Measurements from ENCODE around the gene SRSF8. TPM values are rescaled to one million over a fixed set of nuclear protein-coding genes. Genes with fewer than 3 reads are reported as not detected.

Gene SRSF8
- total RNA-seq, 2 donors from 2014 or later = 40.4 to 46.1 TPM

DNA sequence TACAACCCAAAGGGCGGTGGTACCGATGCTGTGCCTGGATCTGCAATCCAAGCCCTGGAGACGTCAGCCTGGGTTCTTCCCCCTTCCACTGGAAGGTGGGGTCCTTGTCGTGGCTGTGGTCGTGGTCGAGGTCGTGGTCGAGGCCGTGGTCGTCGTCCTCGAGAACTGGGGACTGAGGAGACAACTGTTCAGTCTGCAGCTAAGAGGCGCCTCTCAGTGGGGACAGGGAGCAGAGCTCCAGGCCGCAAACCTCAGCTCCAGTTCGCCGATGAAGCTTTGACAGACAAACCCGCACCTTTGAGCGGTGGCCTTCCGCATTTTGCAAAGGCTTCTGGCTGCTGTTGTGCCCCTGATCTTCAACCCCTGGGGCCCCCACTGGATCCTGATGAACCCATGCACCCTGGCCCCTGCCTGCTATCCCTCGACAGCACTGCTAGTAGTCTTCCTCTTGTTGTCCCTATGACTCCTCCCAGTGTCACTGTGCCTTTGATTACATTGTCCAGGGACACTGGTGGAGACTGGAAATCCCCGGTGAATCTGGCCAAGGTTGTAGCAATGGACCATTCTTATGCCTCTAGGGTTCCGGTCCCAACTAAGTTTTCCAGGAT lies 16.0 kb upstream of the SRSF8 start:
- 97% methylated on average over 22 of the region's 22 CpGs for WGBS
- no peaks in the 10 kb centered on the region for H3K36me3 ChIP-seq
- H3K4me1 ChIP-seq (replicated peaks) = no peaks in the 10 kb centered on the region
- H3K9me3 ChIP-seq = no peaks in the 10 kb centered on the region
- no peaks in the 10 kb centered on the region for H3K27me3 ChIP-seq (replicated peaks; ENCODE audit: insufficient read depth)
- no peak overlapping the region for H3K4me3 ChIP-seq
- intact Hi-C loops (cut with DNase I) = no loop called here
- no peak for DNase-seq (ENCODE audit: low spot score)
- TF ChIP-seq POLR2A (IDR thresholded peaks at IDR 0.05) = no peak
- no peak for TF ChIP-seq POLR2AphosphoS5 (IDR thresholded peaks at IDR 0.05)
- no peak overlapping the region for H3K27ac ChIP-seq

DNA sequence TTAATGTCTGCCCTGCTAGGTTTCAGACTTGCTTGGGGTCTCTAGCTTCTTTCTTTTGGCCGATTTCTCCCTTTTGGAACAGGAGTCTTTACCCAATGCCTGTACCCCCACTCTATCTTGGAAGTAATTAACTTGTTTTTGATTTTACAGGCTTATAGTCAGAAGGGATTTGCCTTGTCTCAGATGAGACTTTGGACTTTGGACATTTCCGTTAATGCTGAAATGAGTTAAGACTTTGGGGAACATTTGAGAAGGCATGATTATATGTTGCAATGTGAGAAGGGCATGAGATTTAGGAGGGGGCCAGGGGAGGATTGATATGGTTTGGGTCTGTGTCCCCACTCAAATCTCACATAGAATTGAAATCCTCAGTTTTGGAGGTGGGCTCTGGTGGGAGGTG lies 12.4 kb upstream of the SRSF8 start:
- H3K4me3 ChIP-seq = no peak overlapping the region

DNA sequence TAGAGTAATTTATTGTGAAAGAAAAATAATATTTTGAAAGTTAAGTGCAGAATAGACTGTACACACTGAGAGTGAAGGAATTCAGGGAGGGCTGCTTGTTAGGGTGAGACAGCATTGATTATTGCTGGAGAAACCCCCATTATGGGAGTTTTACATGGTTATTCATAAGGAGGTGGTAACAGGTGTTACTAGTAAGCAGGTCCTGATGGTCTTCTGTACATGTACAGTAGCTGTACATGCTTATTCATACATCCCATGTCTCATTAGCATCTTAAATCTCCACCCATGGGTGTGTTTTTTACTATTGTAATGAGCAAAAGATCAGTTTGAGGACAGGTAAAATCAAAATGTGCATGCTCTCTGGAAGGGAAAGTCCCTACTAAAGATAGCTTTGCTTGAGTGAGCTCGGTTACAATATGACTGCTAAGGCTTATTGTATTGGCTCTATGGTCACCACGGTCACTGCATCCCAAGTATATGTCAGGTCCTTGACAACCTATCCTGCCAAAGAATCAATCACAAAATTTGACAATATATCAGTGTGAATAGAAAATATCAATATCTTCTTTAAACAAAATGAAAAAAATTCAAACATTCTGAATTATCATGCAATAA lies 11.3 kb upstream of the SRSF8 start:
- WGBS = 43% methylated on average over 2 of the region's 2 CpGs

More for the DNA sequence above, 12.4 kb upstream of the SRSF8 start:
- TF ChIP-seq, protein P1, sequence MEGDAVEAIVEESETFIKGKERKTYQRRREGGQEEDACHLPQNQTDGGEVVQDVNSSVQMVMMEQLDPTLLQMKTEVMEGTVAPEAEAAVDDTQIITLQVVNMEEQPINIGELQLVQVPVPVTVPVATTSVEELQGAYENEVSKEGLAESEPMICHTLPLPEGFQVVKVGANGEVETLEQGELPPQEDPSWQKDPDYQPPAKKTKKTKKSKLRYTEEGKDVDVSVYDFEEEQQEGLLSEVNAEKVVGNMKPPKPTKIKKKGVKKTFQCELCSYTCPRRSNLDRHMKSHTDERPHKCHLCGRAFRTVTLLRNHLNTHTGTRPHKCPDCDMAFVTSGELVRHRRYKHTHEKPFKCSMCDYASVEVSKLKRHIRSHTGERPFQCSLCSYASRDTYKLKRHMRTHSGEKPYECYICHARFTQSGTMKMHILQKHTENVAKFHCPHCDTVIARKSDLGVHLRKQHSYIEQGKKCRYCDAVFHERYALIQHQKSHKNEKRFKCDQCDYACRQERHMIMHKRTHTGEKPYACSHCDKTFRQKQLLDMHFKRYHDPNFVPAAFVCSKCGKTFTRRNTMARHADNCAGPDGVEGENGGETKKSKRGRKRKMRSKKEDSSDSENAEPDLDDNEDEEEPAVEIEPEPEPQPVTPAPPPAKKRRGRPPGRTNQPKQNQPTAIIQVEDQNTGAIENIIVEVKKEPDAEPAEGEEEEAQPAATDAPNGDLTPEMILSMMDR (IDR thresholded peaks at IDR 0.05) = no peak
- TF ChIP-seq POLR2A (IDR thresholded peaks at IDR 0.05) (no peak), POLR2AphosphoS5 (IDR thresholded peaks at IDR 0.05) (no peak)
- 91% methylated on average over 2 of the region's 2 CpGs for WGBS
- intact Hi-C loops (cut with DNase I) = no loop called here
- Histone ChIP-seq H3K36me3 (no peaks in the 10 kb centered on the region), H3K27me3 (replicated peaks; ENCODE audit: insufficient read depth) (no peaks in the 10 kb centered on the region), H3K4me1 (replicated peaks) (no peaks in the 10 kb centered on the region), H3K27ac (no peak overlapping the region), H3K9me3 (no peaks in the 10 kb centered on the region)
- no peak for DNase-seq (ENCODE audit: low spot score)

DNA sequence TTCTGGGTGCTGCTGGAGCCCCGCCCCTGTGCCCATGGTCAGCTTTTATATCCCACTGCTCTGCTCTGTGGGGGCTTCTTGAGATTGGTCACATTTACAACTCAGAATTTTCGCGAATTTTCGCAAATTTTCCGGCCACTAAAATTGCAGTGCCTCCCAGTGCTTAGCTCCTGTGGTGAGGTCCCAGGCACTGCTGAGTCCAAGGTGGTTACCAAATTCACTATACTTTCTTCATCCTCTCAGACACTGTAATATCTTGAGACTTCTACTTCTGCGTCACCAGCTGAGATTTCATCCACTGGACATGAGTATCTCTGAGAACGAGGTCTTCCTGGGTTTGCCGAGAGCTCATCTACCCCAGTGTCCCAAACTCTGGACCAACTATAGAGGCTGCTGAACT lies 8.8 kb upstream of the SRSF8 start:
- Histone ChIP-seq H3K4me1 (replicated peaks) (no peaks in the 10 kb centered on the region), H3K27ac (no peak overlapping the region), H3K9me3 (no peaks in the 10 kb centered on the region), H3K4me3 (no peak overlapping the region), H3K27me3 (replicated peaks; ENCODE audit: insufficient read depth) (no peaks in the 10 kb centered on the region), H3K36me3 (no peaks in the 10 kb centered on the region)
- intact Hi-C loops (cut with DNase I) = no loop called here
- WGBS = 96% methylated on average over 8 of the region's 8 CpGs
- no peak for DNase-seq (ENCODE audit: low spot score)
- no peak for TF ChIP-seq POLR2AphosphoS5 (IDR thresholded peaks at IDR 0.05)
- TF ChIP-seq, protein P1 (IDR thresholded peaks at IDR 0.05) = no peak
- no peak for TF ChIP-seq POLR2A (IDR thresholded peaks at IDR 0.05)

More for the DNA sequence above, 11.3 kb upstream of the SRSF8 start:
- no peak for TF ChIP-seq POLR2AphosphoS5 (IDR thresholded peaks at IDR 0.05)
- TF ChIP-seq, protein P1 (IDR thresholded peaks at IDR 0.05) = no peak
- no peak for TF ChIP-seq POLR2A (IDR thresholded peaks at IDR 0.05)
- H3K27ac ChIP-seq = no peak overlapping the region
- no peaks in the 10 kb centered on the region for H3K9me3 ChIP-seq
- no peak for DNase-seq (ENCODE audit: low spot score)
- intact Hi-C loops (cut with DNase I) = no loop called here
- no peak overlapping the region for H3K4me3 ChIP-seq
- H3K27me3 ChIP-seq (replicated peaks; ENCODE audit: insufficient read depth) = no peaks in the 10 kb centered on the region
- no peaks in the 10 kb centered on the region for H3K4me1 ChIP-seq (replicated peaks)
- H3K36me3 ChIP-seq = no peaks in the 10 kb centered on the region

DNA sequence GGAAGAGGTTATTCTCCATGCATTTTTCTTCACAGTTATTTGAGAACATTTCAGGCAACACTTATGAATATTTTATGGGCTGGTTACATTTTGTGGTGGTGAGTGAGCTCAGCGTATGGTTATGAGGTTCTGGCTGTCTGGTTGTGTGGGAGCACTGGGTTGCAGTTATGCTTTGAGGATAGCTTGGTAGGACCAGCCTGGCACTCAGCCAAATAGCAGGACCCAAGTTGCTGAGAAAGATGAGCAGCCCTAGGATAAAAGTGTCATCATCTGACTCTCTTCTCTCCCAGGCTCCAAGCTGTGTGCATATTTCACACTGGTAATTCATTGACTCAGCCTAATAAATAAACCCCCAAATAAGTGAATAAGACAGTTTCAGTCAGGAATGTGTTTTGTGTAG lies 8.1 kb upstream of the SRSF8 start:
- WGBS = 60% methylated on average over 1 of the region's 1 CpG
- H3K9me3 ChIP-seq = no peaks in the 10 kb centered on the region
- no peak overlapping the region for H3K4me3 ChIP-seq
- intact Hi-C loops (cut with DNase I) = no loop called here
- no peaks in the 10 kb centered on the region for H3K36me3 ChIP-seq
- H3K27me3 ChIP-seq (replicated peaks; ENCODE audit: insufficient read depth) = no peaks in the 10 kb centered on the region
- DNase-seq (ENCODE audit: low spot score) = no peak
- H3K4me1 ChIP-seq (replicated peaks) = no peaks in the 10 kb centered on the region
- H3K27ac ChIP-seq = no peak overlapping the region
- TF ChIP-seq, protein P1 (IDR thresholded peaks at IDR 0.05) = no peak
- TF ChIP-seq POLR2AphosphoS5 (IDR thresholded peaks at IDR 0.05) (no peak), POLR2A (IDR thresholded peaks at IDR 0.05) (no peak)

Data from prostate gland (tissue), 2 donors.